DND-41 (cell line): ENCODE measurements around the gene ZNF44.

ENCODE experiments used
- CTCF ChIP-seq: IDR thresholded peaks from 2 replicates; pipeline ENCODE4 v1.5.1; 2012; ENCODE audit warnings: borderline replicate concordance, low read length, moderate library complexity, mild to moderate bottlenecking; ENCODE audit not compliant: poor library complexity, severe bottlenecking; ENCODE audit errors: extremely low read depth
- EZH2 ChIP-seq: IDR thresholded peaks from 3 replicates; pipeline ENCODE4 v1.6.1; 2012; ENCODE audit warnings: borderline replicate concordance, low read depth, mild to moderate bottlenecking, moderate library complexity, low read length, inconsistent platforms; ENCODE audit not compliant: severe bottlenecking

GRCh38 chr19:12222980-12223630 lies 71.6 kb downstream of the ZNF44 start:
- no peak for TF ChIP-seq CTCF
- TF ChIP-seq EZH2 = no peak
